ENCODE data around the gene ZBTB7A.

- TF ChIP-seq POLR2A (IDR thresholded peaks at IDR 0.05) (no peak), CTCF (IDR thresholded peaks at IDR 0.05) (no peak)
Observed at GRCh38 chr19:4010808-4011110, 55.9 kb downstream of the ZBTB7A start.

Data from esophagus squamous epithelium (tissue), 4 donors.